Ishikawa (cell line): Measurements from ENCODE around the gene SERPINB10.

Experiments
- CEBPB ChIP-seq: IDR thresholded peaks from 2 replicates; pipeline ENCODE4 v1.6.1; 2012
- CREB1 ChIP-seq: IDR thresholded peaks from 2 replicates; pipeline ENCODE4 v1.6.1; 2012; ENCODE audit warnings: low read depth
- EGR1 ChIP-seq: IDR thresholded peaks from 2 replicates; pipeline ENCODE4 v1.6.1; 2012
- EP300 ChIP-seq: IDR thresholded peaks from 2 replicates; pipeline ENCODE4 v1.6.1; 2012; ENCODE audit warnings: borderline replicate concordance
- FOXM1 ChIP-seq: IDR thresholded peaks from 2 replicates; pipeline ENCODE4 v1.6.1; 2012; ENCODE audit warnings: low read depth, borderline replicate concordance
- MAX ChIP-seq: IDR thresholded peaks from 2 replicates; pipeline ENCODE4 v1.6.1; 2012
- NFIC ChIP-seq: IDR thresholded peaks from 2 replicates; pipeline ENCODE4 v1.6.1; 2012
- RAD21 ChIP-seq: IDR thresholded peaks from 2 replicates; pipeline ENCODE4 v1.6.1; 2012; ENCODE audit warnings: low read depth
- REST ChIP-seq: IDR thresholded peaks from 2 replicates; pipeline ENCODE4 v1.6.1; 2012; ENCODE audit warnings: low read depth, mild to moderate bottlenecking
- TAF1 ChIP-seq: IDR thresholded peaks from 2 replicates; pipeline ENCODE4 v1.6.1; 2012; ENCODE audit warnings: low read depth, mild to moderate bottlenecking
- TCF12 ChIP-seq: IDR thresholded peaks from 2 replicates; pipeline ENCODE4 v1.6.1; 2012; ENCODE audit warnings: low read depth
- TEAD4 ChIP-seq: IDR thresholded peaks from 2 replicates; pipeline ENCODE4 v1.6.1; 2012
- USF1 ChIP-seq: IDR thresholded peaks from 2 replicates; pipeline ENCODE4 v1.6.1; 2012
- YY1 ChIP-seq: IDR thresholded peaks from 2 replicates; pipeline ENCODE4 v1.6.1; 2012; ENCODE audit warnings: low read depth
- ZBTB7A ChIP-seq: IDR thresholded peaks from 2 replicates; pipeline ENCODE4 v1.6.1; 2012; ENCODE audit warnings: low read depth

SERPINB10 gene

GRCh38 chr18:63905361-63905760, 2.4 kb upstream of the SERPINB10 start:
- TF ChIP-seq CREB1 = no peak
- TF ChIP-seq YY1 = no peak
- no peak for TF ChIP-seq ZBTB7A
- no peak for TF ChIP-seq FOXM1
- no peak for TF ChIP-seq TCF12
- TF ChIP-seq USF1 = no peak
- TF ChIP-seq TAF1 = no peak
- no peak for TF ChIP-seq EP300

GRCh38 chr18:63906056-63906455, 1.7 kb upstream of the SERPINB10 start:
- TF ChIP-seq YY1 (no peak), EP300 (no peak), RAD21 (no peak), TAF1 (no peak), REST (no peak), TCF12 (no peak), MAX (no peak), NFIC (no peak), USF1 (no peak)

- TF ChIP-seq RAD21 (no peak), NFIC (no peak), TEAD4 (no peak), TAF1 (no peak), FOXM1 (no peak), TCF12 (no peak)
Observed at GRCh38 chr18:63908858-63909257, 1.1 kb downstream of the SERPINB10 start.

GRCh38 chr18:63909870-63910269, 2.1 kb downstream of the SERPINB10 start:
- TF ChIP-seq NFIC = no peak
- no peak for TF ChIP-seq REST
- no peak for TF ChIP-seq TEAD4
- no peak for TF ChIP-seq TCF12
- TF ChIP-seq EGR1 = no peak
- TF ChIP-seq CEBPB = no peak
- no peak for TF ChIP-seq ZBTB7A
- no peak for TF ChIP-seq FOXM1
- no peak for TF ChIP-seq TAF1
- TF ChIP-seq RAD21 = no peak
- TF ChIP-seq YY1 = no peak
- no peak for TF ChIP-seq CREB1
- no peak for TF ChIP-seq USF1
- TF ChIP-seq EP300 = no peak
- no peak for TF ChIP-seq MAX

GRCh38 chr18:63917817-63918216, 10.1 kb downstream of the SERPINB10 start:
- TF ChIP-seq REST = no peak
- no peak for TF ChIP-seq RAD21
- no peak for TF ChIP-seq CREB1
- TF ChIP-seq FOXM1 = no peak
- no peak for TF ChIP-seq ZBTB7A
- no peak for TF ChIP-seq EGR1
- no peak for TF ChIP-seq YY1
- no peak for TF ChIP-seq USF1
- TF ChIP-seq TCF12 = no peak
- TF ChIP-seq TAF1 = no peak
- TF ChIP-seq EP300 = no peak
- TF ChIP-seq TEAD4 = no peak
- TF ChIP-seq CEBPB = no peak
- no peak for TF ChIP-seq MAX
- TF ChIP-seq NFIC = no peak
